Measurements from ENCODE around the gene TSC1.

DNA sequence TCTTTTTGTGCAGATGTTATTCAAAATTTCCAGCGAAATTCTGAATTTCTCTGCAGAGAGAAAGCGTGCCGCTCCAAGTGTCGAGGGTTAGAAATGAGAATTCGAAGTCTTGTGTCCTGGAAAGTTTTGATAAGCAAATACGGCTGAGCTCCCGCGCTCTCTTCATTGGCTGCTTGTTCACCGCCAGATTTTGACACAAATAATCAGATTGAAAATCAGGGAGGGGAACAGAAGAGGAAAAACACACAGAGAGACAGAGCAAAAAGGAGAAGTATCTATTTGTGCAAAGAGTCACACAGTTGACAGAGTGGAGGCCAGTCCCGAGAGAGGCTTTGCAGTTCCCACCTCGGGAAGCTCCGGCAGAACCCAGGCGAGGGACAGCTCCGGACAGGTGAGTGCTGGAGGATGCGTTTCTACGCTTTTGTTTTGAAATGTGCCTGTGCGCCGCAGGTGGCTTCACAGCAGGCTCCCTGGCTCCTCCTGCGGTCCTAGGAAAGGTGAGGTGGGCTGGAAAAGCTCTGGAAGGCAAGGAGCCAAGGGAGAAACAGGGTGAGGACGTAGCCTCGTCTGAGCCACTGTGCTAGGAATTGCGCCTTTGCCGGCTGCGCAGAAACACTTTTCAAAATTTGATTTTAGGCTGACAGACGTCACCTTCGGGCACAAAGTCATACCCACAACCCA, 34.2 kb upstream of the TSC1 start, which contains the start of gene GFI1B:
- no peak for TF ChIP-seq EZH2phosphoT487 (IDR thresholded peaks at IDR 0.05; ENCODE audit: insufficient read depth, low read depth)
- peak; percentile 81 for TF ChIP-seq EZH2 (IDR thresholded peaks at IDR 0.05; ENCODE audit: insufficient read depth, poor library complexity, severe bottlenecking)

Data from GM23248 (cell line).